ENCODE measurements around the gene UBR4.

DNA sequence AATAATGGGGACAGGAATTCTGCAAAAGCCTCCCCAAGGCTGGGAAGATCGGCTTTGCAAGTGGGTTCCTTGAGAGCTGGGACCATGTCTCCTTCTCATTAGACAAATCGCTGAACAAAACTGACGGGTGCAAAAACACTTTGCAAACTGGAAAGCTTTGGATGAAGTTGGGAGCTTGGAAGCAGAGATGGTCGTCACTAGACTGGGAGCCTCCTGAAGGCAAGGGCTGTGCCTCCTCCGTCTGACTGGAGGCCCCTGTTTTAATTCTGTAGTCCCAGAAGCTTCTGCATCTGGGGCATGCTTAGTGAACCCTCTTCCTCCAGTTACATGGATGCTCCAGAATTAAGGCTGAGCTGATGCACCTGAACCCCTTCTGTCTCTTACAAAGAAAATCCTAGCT, 171.3 kb downstream of the UBR4 start:
- TF ChIP-seq, protein P1, sequence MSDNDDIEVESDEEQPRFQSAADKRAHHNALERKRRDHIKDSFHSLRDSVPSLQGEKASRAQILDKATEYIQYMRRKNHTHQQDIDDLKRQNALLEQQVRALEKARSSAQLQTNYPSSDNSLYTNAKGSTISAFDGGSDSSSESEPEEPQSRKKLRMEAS (IDR thresholded peaks at IDR 0.05; ENCODE audit: low read depth, low read length) = no peak
- no peak for TF ChIP-seq POLR2A (IDR thresholded peaks at IDR 0.05; ENCODE audit: extremely low read depth, insufficient read length)
